HG03045 (cell line): Measurements from ENCODE around the gene PERM1.
"Not testable (repeated sequence)": the region's sequence is repeated elsewhere in the genome, so short reads cannot be mapped to it uniquely, and the experiment has no call there.

Experiments used
- ATAC-seq: cut with Tn5 transposase; IDR thresholded peaks from one replicate; pipeline ENCODE4 v1.9.1; 2021; ENCODE audit warnings: mild to moderate bottlenecking, moderate library complexity; ENCODE audit not compliant: unreplicated experiment

PERM1 gene

DNA sequence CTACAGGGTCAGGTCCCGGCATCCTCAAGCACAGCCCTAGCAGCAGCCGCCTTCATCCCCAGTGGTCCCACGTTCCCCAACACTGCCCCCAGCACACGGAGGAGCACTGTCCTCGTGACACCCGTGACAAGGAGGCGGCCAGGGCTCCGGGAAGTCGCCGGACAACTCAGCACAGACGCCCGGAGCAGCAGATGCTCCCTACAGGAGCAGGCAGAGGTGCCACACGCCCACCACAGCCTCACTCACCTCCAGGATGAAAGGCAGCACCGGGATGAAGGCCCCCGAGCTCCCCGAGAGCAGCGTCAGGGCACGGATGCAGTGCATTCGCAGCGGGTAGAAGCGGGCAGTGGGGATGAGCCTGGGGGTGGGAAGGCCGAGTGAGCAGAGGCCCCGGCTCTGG, 31.0 kb downstream of the PERM1 start:
- ATAC-seq = no peak

DNA sequence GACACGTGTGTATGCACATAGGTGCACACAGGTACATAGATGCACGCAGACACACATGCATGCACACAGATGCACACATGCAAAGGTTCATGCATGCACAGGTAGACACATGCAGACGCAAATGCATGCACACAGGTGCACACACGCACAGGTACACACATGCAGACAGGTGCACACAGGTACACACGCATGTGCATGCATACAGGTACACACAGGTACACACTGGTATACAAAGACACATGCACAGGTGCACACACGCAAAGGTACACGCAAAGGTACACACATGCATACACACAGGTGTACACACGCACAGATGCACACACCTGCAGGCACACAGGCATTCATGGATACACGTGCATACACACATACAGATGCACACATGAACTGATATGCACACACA, 31.6 kb downstream of the PERM1 start:
- no peak for ATAC-seq

DNA sequence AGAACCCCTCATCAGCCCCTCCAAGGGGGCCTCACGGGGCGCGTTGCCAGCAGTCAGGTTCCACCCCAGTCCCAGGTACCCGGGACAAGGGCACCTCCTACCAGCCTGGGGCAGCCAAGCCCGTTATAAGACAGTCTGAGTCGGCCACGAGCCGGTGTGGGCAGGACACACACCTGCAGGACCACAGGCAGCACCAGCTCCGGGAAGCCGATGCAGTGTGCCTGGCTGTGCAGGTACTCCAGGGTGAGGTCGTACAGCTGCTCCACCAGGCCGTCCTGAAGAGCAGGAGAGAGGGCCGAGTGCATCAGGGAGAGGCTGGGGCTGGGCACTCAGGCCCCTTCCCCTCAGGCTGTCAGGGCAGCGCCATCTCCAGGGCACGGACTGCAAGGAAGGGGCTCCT, 33.9 kb downstream of the PERM1 start:
- ATAC-seq = no peak

DNA sequence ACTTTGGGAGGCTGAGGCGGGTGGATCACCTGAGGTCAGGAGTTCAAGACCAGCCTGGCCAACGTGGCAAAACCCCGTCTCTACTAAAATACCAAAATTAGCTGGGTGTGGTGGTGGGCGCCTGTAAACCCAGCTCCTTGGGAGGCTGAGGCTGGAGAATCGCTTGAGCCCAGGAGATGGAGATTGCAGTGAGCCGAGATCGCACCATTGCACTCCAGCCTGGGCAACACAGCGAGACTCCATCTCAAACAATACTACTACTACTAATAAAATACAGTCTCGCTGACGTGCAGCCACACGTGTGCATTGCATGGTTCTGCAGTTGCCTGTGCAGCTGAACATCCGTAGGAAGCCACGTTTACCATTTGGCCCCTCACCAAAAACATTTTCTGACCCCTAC, 35.1 kb downstream of the PERM1 start:
- ATAC-seq = not testable (repeated sequence)

DNA sequence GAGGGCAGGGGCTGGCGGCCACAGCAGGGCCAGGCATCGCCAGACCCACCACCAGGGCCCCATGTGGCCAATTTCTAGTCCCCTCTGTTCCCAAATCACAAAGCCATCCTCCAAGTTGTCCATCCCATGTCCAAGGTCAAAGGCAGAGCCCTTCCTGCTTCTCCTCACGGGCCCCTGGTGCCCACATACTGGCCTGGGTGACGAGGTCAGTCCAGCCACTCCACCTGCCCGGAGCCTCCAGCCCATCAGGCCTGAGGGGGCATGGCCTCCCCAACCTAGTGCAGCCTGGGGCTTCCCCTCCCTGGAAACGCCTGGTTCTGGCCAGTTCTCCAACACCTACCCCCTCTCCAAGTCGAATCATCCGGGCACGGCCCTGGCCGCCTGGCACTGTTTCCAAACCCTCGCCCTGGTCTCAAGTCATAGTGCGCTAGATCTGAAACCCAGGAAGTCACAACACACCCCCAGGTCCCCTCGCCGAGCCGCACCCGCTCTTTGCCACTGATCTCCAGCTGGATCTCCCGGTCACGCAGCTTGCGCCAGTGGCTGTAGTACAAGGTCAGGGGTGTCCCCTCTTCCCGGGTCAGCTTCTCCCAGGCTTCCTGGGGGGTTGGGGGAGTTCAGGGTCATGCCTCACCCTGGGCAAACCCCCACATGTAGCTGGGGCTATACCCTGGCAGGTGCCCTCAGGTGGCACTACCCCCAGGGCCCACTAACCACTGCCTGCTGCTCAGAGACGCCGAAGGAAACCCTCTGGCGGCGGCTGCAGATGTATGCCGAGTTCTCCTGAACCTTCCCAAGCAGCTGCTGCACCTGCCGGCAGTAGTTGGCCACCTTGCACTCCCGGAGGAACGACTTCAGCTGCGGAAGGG, 36.0 kb downstream of the PERM1 start:
- no peak for ATAC-seq

DNA sequence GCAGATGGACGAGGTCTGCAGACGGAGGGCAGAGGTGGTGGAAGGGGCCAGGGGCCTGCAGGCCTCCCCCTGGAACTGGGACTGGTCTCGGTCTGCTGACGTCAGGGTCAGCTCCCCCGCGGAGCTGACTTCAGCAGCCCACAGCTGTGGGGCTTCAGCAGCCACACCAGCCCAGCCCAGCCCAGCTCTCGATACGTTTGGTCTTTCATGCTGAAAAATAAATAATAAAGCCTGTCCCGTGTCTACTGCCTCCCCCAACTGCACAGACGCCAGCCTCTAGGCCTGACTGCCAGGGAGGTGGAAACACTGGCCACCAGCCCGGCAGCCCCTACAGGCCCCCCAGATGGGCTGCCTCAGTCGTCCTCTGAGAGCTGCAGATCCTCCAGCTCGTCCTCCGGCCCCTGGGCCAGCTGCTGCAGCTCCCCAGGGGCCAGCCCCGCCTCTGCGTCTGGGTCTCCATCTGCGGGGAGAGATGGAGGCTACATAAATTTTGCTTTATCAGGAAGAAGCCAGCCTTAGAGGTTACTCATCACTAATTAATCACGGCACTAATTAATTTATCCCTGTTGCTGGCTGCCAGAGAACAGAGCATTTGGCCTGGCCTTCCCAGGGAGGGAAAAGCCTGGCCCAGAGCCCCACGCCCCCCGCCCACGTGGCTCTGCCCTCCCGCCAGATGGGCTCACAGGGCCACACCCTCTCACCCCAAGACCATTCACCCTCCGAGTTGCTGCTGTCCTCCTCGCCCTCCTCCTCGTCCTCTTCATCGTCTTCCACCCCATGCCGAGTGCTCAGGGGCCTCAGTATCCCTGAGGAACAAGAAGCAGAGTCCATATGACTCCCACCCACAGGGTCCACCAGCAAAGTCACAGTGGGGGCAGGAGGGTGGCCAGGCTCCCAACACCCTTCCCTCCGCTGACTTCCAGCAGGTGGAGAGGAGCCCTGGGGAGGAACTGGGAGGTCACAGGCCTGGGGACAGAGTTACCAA, 37.3 kb downstream of the PERM1 start:
- no peak for ATAC-seq

DNA sequence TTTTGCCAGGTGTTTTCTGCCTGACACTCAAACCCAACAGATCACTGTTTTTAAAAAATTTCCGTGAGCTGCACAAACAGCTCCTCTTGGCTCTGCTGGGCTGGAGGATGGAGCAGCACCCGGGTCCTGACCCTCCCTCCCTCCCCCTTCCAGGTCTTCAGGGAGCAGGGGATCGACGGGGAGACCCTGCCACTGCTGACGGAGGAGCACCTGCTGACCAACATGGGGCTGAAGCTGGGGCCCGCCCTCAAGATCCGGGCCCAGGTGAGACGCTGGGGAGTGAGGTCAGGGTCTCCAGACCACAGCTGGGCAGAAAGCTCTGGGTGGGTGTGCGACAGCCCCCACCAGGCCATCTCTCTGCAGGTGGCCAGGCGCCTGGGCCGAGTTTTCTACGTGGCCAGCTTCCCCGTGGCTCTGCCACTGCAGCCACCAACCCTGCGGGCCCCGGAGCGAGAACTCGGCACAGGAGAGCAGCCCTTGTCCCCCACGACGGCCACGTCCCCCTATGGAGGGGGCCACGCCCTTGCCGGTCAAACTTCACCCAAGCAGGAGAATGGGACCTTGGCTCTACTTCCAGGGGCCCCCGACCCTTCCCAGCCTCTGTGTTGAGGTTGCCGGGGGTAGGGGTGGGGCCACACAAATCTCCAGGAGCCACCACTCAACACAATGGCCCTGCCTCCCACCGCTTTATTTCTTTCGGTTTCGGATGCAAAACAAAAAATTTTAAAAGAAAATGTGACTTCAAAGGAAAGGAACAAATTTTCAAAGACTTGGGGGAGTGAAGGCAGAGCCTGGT, 38.1 kb downstream of the PERM1 start:
- ATAC-seq = no peak

DNA sequence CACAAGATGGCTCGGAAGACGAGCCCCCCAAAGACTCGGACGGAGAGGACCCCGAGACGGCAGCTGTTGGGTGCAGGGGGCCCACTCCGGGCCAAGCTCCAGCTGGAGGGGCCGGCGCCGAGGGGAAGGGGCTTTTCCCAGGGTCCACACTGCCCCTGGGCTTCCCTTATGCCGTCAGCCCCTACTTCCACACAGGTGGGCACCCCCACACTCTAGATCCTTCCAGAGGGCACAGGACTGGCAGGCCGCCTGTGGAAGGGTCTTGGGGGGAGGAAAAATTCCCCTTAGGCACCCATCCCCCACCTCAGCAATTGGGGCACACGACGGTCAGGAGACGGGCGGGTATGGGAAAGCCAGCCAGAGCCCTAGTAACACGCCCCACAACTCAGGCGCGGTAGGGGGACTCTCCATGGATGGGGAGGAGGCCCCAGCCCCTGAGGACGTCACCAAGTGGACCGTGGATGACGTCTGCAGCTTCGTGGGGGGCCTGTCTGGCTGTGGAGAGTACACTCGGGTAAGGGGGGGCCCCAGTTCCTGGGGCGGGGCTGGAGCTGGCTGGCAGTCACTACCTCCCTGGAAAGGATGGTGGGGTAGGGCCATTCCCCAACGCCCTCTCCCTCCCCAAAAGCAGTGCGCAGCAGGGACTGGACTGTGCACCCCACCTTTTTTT, 38.9 kb downstream of the PERM1 start:
- ATAC-seq = no peak

DNA sequence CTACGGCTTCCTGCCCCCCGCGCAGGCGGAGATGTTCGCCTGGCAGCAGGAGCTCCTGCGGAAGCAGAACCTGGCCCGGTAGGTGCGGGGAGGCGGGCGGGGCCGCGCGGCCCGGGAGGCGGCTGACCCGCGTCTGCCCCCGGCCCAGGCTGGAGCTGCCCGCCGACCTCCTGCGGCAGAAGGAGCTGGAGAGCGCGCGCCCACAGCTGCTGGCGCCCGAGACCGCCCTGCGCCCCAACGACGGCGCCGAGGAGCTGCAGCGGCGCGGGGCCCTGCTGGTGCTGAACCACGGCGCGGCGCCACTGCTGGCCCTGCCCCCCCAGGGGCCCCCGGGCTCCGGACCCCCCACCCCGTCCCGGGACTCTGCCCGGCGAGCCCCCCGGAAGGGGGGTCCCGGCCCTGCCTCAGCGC, 39.5 kb downstream of the PERM1 start:
- ATAC-seq = no peak

DNA sequence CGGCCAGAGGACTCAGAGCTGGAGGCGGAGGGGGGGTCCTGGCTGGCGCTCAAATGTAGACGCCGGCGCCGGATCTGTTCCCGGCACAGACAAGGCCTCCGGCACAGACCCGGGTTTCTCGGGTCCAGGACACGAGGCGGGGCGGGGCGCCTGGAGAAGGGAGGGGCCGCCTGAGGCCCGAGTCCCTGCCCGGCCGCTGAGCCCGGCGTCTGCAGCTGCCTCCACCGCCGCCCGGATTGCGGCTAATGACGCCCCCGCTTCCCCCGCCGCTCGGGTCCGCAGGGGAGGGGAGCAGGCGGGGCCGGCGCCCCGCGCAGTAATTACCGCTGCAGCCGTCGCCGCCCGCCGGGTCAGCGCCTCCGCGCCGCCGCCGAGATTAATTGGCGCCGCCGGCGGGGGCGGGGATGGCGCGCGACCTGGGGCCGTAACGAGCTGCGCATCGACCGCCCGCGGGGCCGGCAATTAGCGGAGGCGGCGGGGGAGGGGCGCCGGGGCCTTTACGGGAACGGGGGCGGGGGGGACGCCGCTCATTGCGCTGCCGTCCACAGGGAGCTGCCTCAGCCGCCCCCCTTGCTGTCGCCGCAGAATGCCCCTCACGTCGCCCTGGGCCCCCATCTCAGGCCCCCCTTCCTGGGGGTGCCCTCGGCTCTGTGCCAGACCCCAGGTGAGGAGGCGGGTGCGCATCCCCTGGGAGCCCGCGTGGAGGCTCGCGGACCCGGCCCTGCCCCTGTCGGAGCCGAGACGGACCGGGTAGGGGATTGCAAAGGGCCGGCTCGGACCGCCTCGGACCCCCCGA, 40.1 kb downstream of the PERM1 start:
- ATAC-seq = no peak

DNA sequence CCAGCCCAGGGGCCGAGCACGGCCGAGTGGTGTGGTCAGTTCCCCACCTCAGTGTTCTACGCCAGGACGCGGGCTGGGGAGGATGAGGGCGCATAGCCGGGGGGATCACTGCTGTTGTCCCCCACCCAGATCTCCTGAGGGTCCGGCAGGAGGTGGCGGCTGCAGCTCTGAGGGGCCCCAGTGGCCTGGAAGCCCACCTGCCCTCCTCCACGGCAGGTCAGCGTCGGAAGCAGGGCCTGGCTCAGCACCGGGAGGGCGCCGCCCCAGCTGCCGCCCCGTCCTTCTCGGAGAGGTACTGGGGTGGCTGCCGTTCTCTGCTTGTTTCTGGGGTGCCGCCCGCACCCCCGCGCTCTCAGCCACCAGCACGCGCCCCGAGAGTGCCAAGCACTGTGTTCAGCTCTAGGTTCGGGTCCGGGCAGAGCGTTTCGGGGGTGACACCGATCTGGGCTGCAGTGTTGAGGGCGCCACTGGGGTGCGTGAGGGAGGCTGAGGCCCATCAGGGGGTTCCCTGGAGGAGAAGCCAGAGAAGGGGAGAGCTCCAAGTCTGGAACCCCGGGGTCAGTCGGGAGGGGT, 40.8 kb downstream of the PERM1 start:
- no peak for ATAC-seq

DNA sequence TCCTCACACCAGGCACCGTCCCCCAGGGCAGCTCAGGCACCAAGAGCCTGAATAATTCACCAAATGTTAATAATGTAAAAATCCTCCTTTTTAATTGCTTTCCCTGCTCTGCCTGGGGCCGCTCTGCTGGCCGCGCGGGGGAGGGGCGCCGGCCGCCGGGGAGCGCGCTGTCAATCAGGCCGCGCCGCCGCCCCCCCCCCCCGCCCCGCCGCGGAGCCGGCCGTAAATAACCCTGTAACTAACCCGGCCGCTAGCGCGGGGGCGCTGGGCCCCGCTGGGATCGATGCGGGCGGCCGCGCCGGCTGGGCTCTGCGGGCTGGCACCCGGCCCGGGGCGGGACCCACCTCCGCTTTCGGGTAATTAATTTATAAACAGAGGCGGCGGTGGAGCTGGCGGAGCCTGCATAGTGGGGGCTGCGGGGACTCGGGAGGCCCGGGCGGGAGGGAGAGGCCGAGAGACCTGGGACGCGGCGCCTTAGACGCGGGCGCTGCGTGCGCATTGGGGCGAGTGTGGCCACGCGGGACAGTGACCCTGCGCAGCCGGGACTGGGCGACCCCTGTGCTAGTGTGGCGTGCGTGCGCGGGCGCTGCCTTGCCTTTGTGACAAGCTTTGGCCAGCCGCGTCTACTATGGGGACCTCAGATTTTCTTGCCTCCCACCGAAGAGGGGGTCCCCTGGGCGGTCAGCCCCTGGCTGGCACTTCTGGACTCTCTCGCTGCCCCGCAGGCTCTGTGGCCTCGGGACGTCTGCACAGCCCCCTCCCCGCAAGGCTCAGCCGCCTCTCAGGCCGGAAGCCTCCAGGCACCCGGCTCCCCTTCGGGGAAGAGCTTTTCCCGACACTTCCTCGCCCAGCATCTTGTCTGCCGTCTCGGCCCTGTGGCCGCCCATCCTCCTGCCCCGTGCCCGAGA, 41.5 kb downstream of the PERM1 start:
- no peak for ATAC-seq

DNA sequence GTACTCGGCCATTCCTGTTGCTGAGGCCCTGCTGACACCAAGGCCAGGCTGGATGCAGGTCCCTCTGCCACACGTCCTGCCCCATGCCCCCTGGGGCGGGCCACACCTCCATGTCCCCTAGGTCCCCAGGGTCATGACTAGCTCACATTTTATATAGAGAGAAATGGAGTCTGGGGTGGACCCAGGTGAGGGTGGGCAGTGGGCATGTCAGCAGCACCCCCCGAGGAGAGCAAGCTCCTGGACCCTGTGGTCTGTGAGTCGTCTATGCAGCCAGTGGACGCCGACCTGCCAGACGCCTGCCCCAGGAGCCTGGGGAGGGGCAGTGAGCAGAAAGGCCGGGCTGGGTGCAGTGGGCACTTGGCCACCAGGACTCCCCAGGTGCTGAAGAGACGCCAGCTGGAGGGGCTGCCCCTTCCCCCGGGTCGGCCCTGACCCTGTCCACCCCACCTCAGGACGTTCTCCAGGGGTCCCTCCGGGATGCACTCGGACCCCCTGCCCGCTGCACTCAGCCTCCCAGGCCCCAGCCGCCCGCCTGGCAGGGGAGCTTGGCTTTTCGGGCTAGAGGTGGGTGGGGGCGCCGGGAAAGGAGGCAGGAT, 42.3 kb downstream of the PERM1 start:
- ATAC-seq = no peak

DNA sequence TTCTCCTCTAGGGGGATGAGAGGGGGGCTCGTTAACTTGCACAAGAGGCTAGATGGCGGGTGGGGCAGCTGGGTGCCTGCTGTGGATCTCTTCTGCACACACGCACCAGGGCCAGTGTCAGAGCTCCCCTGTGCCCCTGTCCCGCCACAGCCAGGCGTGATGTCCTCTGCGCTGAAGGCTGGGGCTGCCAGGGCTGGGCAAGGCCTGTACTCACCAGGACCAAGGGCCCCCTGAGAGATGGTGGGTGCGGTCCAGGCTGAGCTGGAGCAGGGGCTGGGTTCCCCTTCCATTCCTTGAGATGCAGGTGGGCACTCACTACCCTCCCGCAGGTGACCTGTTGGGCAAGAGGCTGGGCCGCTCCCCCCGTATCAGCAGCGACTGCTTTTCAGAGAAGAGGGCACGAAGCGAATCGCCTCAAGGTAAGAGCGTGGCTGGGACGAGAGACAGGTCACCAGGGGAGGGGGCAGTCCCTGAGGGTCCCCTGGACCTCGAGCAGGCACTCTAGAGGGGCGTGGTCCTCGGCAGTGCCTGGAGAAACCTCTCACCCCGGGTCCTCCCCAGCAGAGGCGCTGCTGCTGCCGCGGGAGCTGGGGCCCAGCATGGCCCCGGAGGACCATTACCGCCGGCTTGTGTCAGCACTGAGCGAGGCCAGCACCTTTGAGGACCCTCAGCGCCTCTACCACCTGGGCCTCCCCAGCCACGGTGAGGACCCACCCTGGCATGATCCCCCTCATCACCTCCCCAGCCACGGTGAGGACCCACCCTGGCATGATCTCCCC, 43.0 kb downstream of the PERM1 start:
- ATAC-seq = no peak

DNA sequence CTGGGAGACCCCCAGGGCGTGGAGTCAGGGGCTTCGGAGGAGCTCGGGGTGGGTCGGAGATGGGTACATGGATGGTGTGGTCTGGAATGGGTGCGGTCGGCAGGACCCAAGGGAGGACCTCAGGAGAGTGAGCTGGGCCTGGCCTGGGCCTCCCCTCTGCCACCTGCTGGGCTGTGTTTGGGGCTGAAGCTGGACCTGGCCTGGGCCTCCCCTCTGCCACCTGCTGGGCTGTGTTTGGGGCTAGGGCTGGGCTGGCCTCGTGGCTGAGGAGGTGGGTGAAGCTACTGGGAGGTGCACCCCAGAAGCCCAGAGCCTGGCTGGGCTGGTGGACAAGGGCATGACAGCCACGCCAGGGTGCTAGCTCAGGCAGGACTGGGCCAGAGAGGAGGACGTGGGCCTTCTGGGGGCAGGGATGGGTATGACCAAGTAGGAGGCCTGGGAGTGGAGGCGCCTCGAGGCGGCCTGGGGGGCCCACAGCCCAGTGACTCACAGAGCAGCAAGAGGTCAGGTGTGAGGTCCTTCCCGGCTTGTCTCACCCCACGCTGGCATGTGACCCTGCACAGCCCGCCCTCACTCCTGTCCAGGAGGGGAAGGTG, 43.7 kb downstream of the PERM1 start:
- no peak for ATAC-seq

DNA sequence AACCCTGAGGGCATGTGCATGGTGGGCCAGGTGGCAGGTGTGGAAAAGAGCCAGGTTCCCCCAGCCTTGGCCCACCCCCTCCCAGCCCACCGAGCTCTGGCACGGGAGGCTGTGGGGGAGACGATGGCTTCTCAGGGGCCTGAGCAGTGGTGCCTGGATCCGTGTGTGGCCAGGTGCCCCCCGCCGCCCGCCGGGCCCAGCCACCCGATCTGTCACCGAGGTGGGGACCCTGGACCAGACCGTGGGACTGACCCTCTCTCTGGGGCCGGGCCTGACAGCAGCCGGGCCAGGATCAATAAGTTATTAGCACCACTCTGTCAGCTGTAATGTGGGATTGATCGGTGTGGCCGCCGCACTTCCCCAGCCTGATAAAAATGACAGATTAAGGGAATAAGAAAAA, 44.4 kb downstream of the PERM1 start:
- no peak for ATAC-seq
